Loucy (cell line): ENCODE data around the gene DUXB.

Experiments used
- H2AFZ ChIP-seq: fragments of 200-600 bp; sonication (generic); 2 replicates; pipeline ENCODE4 v1.6.0; 2016; ENCODE audit warnings: antibody characterized with exemption, mild to moderate bottlenecking, low read length, moderate library complexity
- H3F3A ChIP-seq: fragments of 200-600 bp; 2 replicates; pipeline ENCODE4 v1.6.0; 2016; ENCODE audit warnings: antibody characterized with exemption, low read depth, mild to moderate bottlenecking
- H3K27me3 ChIP-seq: fragments of 200-600 bp; sonication (generic); 2 replicates; pipeline ENCODE4 v1.6.1; 2014; ENCODE audit warnings: low read length, mild to moderate bottlenecking; ENCODE audit not compliant: insufficient read depth, poor library complexity, severe bottlenecking
- H3K36me3 ChIP-seq: fragments of 200-600 bp; sonication (generic); 2 replicates; pipeline ENCODE4 v1.6.1; 2016; ENCODE audit warnings: low read length; ENCODE audit not compliant: insufficient read depth
- H3K4me1 ChIP-seq: fragments of 200-600 bp; sonication (generic); 2 replicates; pipeline ENCODE4 v1.5.1; 2014; ENCODE audit warnings: low read length, mild to moderate bottlenecking; ENCODE audit not compliant: insufficient read depth, poor library complexity, severe bottlenecking
- H3K4me2 ChIP-seq: fragments of 200-600 bp; sonication (generic); 2 replicates; pipeline ENCODE4 v1.6.0; 2014; ENCODE audit warnings: antibody characterized with exemption, low read length, low read depth, mild to moderate bottlenecking; ENCODE audit not compliant: poor library complexity, severe bottlenecking
- H3K4me3 ChIP-seq: fragments of 200-600 bp; sonication (generic); 2 replicates; pipeline ENCODE4 v1.5.1; 2014; ENCODE audit warnings: low read length, mild to moderate bottlenecking, mixed read lengths; ENCODE audit not compliant: poor library complexity, severe bottlenecking
- H3K79me2 ChIP-seq: fragments of 200-600 bp; sonication (generic); 2 replicates; pipeline ENCODE4 v1.6.1; 2014; ENCODE audit warnings: low read length; ENCODE audit not compliant: insufficient read depth
- H3K9ac ChIP-seq: fragments of 200-600 bp; sonication (generic); 2 replicates; pipeline ENCODE4 v1.6.0; 2014; ENCODE audit warnings: mild to moderate bottlenecking, low read depth, low read length, moderate library complexity; ENCODE audit not compliant: poor library complexity, severe bottlenecking
- H3K9me2 ChIP-seq: fragments of 200-600 bp; sonication (generic); replicated peaks from 2 replicates; pipeline ENCODE4 v1.6.1; 2016; ENCODE audit warnings: low read depth, low read length, mixed read lengths
- H3K9me3 ChIP-seq: fragments of 200-600 bp; sonication (generic); 2 replicates; pipeline ENCODE4 v1.6.1; 2014; ENCODE audit warnings: mild to moderate bottlenecking, antibody characterized with exemption, low read length, low read depth; ENCODE audit not compliant: insufficient read depth
- H4K20me1 ChIP-seq: fragments of 200-600 bp; sonication (generic); 2 replicates; pipeline ENCODE4 v1.6.0; 2014; ENCODE audit warnings: antibody characterized with exemption, low read length, mild to moderate bottlenecking; ENCODE audit not compliant: insufficient read depth, poor library complexity, severe bottlenecking
- EZH2phosphoT487 ChIP-seq: fragments of 200-600 bp; IDR thresholded peaks from 2 replicates; pipeline ENCODE4 v1.6.1; 2018; ENCODE audit warnings: antibody characterized with exemption, mild to moderate bottlenecking, moderate library complexity, borderline replicate concordance
- TF ChIP-seq, protein P1 (sequence below): fragments of 200-600 bp; sonication (generic); conservative IDR thresholded peaks from 2 replicates; pipeline ENCODE4 v1.5.1; 2014; ENCODE audit warnings: mild to moderate bottlenecking, antibody characterized with exemption, low read length

Gene DUXB

DNA sequence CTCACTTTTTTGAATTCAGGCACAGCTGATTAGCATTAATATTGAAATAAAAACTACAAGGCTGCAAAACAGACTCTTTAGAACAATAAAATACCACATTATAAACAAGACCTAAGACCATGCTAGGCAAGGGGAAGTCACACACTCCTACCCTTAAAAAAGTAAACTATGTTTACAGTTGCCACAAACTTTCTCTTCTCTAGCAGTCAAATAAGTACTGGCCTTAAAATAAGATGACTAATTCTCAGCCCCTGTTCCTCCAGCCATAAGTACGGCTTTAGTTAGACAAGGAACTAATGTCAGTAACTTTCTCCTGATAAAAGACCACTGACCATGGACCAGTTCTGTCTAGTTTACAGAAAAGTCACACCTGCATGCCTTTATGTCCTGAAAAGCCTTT is 44.6 kb upstream of the DUXB start:
- H3K79me2 ChIP-seq = no peaks in the 10 kb centered on the region
- H3K9me3 ChIP-seq = peaks cover 14% of the 10 kb centered on the region
- no peaks in the 10 kb centered on the region for H3K9me2 ChIP-seq
- no peak overlapping the region for H2AFZ ChIP-seq
- H3K9ac ChIP-seq = no peak overlapping the region
- no peak for TF ChIP-seq EZH2phosphoT487
- TF ChIP-seq, protein P1, sequence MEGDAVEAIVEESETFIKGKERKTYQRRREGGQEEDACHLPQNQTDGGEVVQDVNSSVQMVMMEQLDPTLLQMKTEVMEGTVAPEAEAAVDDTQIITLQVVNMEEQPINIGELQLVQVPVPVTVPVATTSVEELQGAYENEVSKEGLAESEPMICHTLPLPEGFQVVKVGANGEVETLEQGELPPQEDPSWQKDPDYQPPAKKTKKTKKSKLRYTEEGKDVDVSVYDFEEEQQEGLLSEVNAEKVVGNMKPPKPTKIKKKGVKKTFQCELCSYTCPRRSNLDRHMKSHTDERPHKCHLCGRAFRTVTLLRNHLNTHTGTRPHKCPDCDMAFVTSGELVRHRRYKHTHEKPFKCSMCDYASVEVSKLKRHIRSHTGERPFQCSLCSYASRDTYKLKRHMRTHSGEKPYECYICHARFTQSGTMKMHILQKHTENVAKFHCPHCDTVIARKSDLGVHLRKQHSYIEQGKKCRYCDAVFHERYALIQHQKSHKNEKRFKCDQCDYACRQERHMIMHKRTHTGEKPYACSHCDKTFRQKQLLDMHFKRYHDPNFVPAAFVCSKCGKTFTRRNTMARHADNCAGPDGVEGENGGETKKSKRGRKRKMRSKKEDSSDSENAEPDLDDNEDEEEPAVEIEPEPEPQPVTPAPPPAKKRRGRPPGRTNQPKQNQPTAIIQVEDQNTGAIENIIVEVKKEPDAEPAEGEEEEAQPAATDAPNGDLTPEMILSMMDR = no peak
- H3K4me1 ChIP-seq = no peaks in the 10 kb centered on the region
- H4K20me1 ChIP-seq = no peaks in the 10 kb centered on the region
- no peaks in the 10 kb centered on the region for H3K27me3 ChIP-seq
- H3K4me2 ChIP-seq = no peak overlapping the region
- H3K4me3 ChIP-seq = no peak overlapping the region
- no peaks in the 10 kb centered on the region for H3K36me3 ChIP-seq
- no peaks in the 10 kb centered on the region for H3F3A ChIP-seq

DNA sequence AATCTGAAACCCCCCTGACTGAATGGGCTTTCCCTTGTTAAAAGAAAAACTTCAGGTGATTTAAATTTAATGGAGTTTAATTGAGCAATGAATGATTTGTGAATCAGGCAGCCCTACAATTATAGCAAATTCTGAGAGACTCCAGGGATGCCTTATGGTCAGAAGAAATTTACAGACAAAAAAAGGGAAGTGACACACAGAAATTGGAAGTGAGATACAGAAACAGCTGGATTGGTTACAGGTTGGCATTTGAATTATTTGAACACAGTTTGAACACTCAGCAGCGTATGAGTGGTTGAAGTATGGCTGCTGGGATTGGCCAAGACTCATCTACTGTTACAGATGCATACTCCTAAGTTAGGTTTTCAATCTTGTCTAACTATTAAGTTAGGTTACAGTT is 44.0 kb upstream of the DUXB start:
- no peaks in the 10 kb centered on the region for H3F3A ChIP-seq
- no peaks in the 10 kb centered on the region for H3K27me3 ChIP-seq
- no peaks in the 10 kb centered on the region for H4K20me1 ChIP-seq
- no peaks in the 10 kb centered on the region for H3K36me3 ChIP-seq
- H3K9me3 ChIP-seq = peaks cover 16% of the 10 kb centered on the region
- TF ChIP-seq, protein P1 = no peak
- no peak for TF ChIP-seq EZH2phosphoT487
- no peak overlapping the region for H3K4me3 ChIP-seq
- no peaks in the 10 kb centered on the region for H3K4me1 ChIP-seq
- H3K4me2 ChIP-seq = no peak overlapping the region
- no peaks in the 10 kb centered on the region for H3K9me2 ChIP-seq
- H3K9ac ChIP-seq = no peak overlapping the region
- no peak overlapping the region for H2AFZ ChIP-seq
- no peaks in the 10 kb centered on the region for H3K79me2 ChIP-seq

DNA sequence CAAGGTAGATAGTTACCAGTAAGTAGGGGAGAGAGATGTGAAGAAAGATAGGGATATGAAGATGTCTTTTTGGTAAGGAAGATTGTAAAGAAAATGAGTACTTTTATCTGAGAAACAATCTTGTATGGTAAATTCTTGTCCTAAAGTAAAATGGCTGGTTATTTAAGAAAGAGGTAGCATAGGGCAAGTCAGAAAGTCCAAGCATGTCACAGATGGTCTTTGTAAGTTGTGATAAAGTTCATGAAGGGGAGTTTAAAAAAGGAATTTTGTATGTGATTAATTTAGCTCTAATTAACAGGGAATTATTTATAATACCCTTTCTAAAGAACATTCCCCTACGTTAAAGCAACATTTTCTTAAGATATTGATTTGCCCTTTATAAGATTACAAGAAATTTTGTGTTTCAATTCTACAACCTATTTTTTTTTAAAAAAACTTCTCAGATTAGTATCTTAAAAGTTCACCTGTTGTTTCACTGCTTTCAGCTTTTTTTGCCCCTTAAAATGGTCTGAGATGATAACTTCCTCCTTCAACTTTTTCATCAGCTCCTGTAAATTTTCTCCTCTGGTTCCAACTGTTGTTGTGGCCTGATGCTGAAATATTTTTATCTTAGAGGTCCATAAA is 41.3 kb upstream of the DUXB start:
- no peaks in the 10 kb centered on the region for H4K20me1 ChIP-seq
- no peaks in the 10 kb centered on the region for H3K4me1 ChIP-seq
- H3K9ac ChIP-seq = no peak overlapping the region
- no peaks in the 10 kb centered on the region for H3K9me2 ChIP-seq
- H3K9me3 ChIP-seq = peaks cover 16% of the 10 kb centered on the region
- H3K36me3 ChIP-seq = no peaks in the 10 kb centered on the region
- H3K4me3 ChIP-seq = no peak overlapping the region
- H3K27me3 ChIP-seq = no peaks in the 10 kb centered on the region
- TF ChIP-seq EZH2phosphoT487 = no peak
- TF ChIP-seq, protein P1 = no peak
- H3K79me2 ChIP-seq = no peaks in the 10 kb centered on the region
- no peak overlapping the region for H3K4me2 ChIP-seq
- no peaks in the 10 kb centered on the region for H3F3A ChIP-seq
- no peak overlapping the region for H2AFZ ChIP-seq
